NCI-H1436 (cell line): ENCODE results near the gene AMZ1.

ENCODE experiments used
- DNase-seq: peaks from one replicate; lab custom pipeline; 2025; lab: John Stamatoyannopoulos, UW

Gene AMZ1, protein sequence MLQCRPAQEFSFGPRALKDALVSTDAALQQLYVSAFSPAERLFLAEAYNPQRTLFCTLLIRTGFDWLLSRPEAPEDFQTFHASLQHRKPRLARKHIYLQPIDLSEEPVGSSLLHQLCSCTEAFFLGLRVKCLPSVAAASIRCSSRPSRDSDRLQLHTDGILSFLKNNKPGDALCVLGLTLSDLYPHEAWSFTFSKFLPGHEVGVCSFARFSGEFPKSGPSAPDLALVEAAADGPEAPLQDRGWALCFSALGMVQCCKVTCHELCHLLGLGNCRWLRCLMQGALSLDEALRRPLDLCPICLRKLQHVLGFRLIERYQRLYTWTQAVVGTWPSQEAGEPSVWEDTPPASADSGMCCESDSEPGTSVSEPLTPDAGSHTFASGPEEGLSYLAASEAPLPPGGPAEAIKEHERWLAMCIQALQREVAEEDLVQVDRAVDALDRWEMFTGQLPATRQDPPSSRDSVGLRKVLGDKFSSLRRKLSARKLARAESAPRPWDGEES

GRCh38 chr7:2687881-2688318 is at the start of gene AMZ1:
AMZ1 (plus strand) TSS chr7:2688202; CDS start chr7:2700452, 12,250 bp downstream.
- no peak for DNase-seq

DNA sequence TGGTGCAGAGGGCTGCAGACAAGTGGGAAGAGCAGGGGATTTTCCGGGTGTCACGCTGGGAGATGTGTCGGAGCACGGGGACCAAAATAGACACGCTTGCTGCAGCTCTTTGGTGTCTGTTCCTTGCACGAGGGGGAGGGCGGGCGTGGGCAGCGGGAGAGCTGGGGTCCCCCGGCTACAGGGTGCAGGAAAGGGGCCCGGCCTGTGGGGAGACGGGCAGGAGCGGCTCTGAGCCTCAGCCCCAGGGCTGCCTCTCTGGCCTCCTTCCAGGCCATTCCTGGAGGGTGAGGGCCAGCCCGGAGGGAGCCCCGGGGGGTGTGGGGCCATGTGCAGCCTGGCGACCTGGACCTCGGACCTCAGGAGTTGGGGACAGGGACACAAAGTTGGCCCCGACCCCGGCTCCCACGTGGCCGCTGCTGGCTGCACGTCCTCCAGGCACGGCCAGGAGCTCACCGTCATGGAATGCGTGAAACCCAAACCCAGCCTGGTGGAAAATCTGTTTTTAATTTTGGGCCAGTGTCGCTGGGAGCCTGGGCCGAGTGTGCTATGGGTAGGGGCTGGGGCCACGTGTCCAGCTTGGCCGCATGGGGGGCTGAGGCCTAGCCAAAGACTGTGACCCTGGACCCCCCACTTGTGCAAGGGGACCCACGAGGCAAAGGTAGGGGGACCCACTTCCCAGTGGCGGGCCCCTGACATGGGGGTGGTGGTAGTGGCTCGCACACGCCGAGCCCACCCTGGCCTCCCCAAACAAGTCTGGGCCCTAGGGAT is 49.6 kb upstream of the AMZ1 start:
- DNase-seq: no peak

DNA sequence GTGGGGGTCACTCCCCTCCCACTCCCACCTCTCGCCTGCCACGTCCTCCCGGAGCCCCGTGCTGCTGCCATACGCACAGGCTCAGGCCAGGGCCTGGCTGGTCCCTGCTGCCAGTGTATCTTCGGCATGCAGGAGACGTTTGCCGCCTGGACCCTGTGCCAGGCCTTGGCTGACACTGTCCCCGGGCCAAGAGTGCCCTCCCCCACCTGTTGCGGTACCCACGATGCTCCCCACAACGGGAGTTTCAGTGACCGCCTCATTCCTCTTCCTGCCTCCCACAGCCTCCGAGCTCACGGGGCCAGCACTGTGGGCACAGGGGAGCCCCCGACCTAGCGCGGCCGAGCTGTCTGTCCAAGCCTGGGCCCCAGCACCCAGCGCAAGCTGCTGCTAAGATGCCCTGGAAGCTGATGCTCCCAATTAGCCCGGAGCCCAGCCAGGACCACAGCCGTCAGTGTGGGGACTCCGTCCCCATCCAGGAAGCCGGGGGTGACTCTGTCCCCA is 48.8 kb upstream of the AMZ1 start:
- DNase-seq: no peak

- DNase-seq: no peak
These were observed 48.1 kb upstream of the AMZ1 start for GRCh38 chr7:2639695-2640481.

- no peak for DNase-seq
These were observed 47.5 kb upstream of the AMZ1 start for GRCh38 chr7:2640482-2640830.

GRCh38 chr7:2640846-2641316 is 47.1 kb upstream of the AMZ1 start:
- DNase-seq: no peak

GRCh38 chr7:2641406-2642393 is 46.3 kb upstream of the AMZ1 start:
- DNase-seq: no peak

GRCh38 chr7:2643386-2644219 is 44.4 kb upstream of the AMZ1 start:
- no peak for DNase-seq

DNA sequence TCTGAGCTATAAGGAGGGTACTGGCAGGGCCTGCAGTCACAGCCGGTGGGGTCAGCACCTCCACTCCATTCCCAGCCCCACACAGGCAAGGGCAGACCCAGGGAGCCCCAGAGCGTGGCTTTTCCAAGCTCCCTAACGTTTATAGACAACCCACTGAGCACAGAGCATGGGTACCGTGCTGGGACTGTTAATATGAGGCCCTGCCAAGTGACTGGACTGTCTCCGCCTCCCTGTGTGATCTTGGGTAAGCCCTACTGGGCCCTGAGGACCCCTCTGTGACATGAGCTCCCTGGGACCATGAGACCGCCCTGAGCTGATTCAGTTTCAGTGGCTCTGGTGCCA is 43.8 kb upstream of the AMZ1 start:
- DNase-seq: no peak

- no peak for DNase-seq
These were observed 43.3 kb upstream of the AMZ1 start for GRCh38 chr7:2644562-2645273.

DNA sequence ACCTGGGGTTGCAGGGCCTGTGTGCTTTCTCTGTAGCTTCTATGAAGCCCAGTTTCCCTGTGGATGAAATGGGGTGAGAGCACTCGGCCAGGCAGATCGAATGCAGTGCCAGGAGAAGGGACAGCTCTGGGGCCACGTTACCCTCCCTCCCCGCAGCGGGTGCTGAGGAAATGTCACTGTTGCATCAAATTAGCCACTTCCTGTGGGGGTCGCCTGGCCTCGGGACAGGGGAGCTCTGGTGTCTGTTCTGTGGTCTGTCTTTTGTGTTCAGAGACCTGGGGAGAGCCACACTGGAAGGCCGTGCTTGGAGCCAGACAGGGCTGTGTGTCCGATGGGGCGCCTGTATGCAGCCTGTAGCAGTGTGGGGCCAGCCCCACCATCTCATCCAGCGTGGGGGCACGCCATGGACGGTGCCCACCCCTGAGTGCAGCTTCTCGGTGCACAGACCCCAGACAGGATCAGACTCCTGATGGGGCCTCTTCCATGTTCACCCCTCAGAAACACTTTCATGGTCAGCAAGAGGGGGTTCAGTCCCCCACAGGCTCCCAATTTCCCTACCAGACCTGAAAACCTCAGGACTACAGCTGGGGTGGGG is 42.6 kb upstream of the AMZ1 start:
- no peak for DNase-seq

GRCh38 chr7:2646336-2646679 is 41.7 kb upstream of the AMZ1 start:
- DNase-seq: no peak

DNA sequence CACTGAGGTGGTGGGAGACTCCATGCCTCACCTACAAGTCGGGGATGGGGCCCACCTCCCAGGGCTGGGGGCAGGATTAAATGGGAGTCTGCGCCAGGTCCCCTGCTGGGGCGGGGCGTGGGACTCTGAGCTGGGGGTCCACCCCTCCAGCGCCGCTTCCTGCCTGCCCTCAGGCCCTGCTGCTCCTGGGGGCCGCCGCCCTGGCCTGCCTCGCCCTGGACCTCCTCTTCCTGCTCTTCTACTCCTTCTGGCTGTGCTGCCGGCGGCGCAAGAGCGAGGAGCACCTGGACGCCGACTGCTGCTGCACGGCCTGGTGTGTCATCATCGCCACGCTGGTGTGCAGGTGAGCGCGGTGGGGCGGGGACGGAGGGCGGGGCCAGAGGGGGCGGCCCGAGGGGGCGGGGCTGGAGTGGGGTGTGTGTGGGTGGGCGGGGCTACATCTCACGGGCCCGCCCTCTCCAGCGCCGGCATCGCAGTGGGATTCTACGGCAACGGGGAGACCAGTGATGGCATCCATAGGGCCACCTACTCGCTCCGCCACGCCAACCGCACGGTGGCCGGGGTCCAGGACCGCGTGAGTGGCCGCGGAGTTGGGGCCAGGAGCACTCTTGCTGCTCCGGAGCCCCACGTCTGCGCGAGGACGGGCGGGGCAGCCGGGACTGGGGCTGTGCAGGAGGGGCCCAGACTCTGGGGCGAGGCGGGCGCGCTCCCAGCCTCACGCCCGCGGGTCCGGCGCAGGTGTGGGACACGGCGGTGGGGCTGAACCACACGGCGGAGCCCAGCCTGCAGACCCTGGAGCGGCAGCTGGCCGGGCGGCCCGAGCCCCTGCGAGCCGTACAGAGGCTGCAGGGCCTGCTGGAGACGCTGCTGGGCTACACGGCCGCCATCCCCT is 41.1 kb upstream of the AMZ1 start:
- DNase-seq: no peak

- no peak for DNase-seq
These were observed 40.3 kb upstream of the AMZ1 start for GRCh38 chr7:2647594-2648172.

GRCh38 chr7:2649139-2649838 is 38.7 kb upstream of the AMZ1 start:
- no peak for DNase-seq

DNA sequence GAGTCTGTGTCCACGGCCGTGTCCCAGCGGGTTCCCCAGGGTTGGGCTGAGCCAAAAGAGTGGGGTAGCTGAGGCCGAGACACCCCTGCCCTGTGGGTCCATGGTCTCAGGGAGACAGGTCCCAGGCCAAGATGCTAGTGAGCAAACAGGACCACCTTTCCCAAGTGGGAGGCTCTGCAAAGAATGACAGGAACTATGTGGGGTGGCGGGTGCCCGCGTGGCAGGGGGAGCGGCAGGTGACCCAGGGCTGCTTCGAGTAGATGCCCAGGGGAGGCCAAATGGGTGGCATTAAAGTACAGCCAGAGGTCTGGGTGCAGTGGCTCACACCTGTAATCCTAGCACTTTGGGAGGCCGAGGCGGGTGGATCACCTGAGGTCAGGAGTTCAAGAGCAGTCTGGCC is 38.0 kb upstream of the AMZ1 start:
- DNase-seq: no peak

- no peak for DNase-seq
These were observed 37.6 kb upstream of the AMZ1 start for GRCh38 chr7:2650451-2650850.
